GM23338 (cell line): ENCODE results near the gene SCFD2. TPM values are rescaled to one million over a fixed set of nuclear protein-coding genes. Genes with fewer than 3 reads are reported as not detected.

Experiments
- ATAC-seq: fragments of 200-7000 bp; cut with Tn5 transposase; 3 replicates; pipeline ENCODE4 v1.9.1; 2020
- DNase-seq: peaks from one replicate; pipeline ENCODE4 v3.0.0-alpha.2; 2015; ENCODE audit warnings: low spot score
- H2AFZ ChIP-seq: fragments of 200-600 bp; sonication (generic); 2 replicates; pipeline ENCODE4 v1.8.0; 2016; ENCODE audit warnings: antibody characterized with exemption, mild to moderate bottlenecking, moderate library complexity
- H3F3A ChIP-seq: fragments of 200-600 bp; sonication (generic); replicated peaks from 2 replicates; pipeline ENCODE4 v1.8.0; 2017; ENCODE audit warnings: antibody characterized with exemption, mixed run types, low read depth
- H3K27ac ChIP-seq: fragments of 200-600 bp; sonication (generic); 2 replicates; pipeline ENCODE4 v1.6.1; 2016; ENCODE audit warnings: low read depth
- H3K27me3 ChIP-seq: fragments of 200-600 bp; sonication (generic); 2 replicates; pipeline ENCODE4 v1.8.0; 2016; ENCODE audit warnings: mild to moderate bottlenecking, mixed run types, moderate library complexity; ENCODE audit not compliant: insufficient read depth
- H3K36me3 ChIP-seq: fragments of 200-600 bp; sonication (generic); 2 replicates; pipeline ENCODE4 v1.8.0; 2016; ENCODE audit warnings: mild to moderate bottlenecking; ENCODE audit not compliant: insufficient read depth
- H3K4me1 ChIP-seq: fragments of 200-600 bp; sonication (generic); 2 replicates; pipeline ENCODE4 v1.8.0; 2016; ENCODE audit warnings: mild to moderate bottlenecking, moderate library complexity; ENCODE audit not compliant: insufficient read depth
- H3K4me2 ChIP-seq: fragments of 200-600 bp; sonication (generic); 2 replicates; pipeline ENCODE4 v1.7.1; 2017; ENCODE audit warnings: mixed run types
- H3K4me3 ChIP-seq: fragments of 200-600 bp; sonication (generic); 2 replicates; pipeline ENCODE4 v1.6.1; 2016; ENCODE audit warnings: mixed run types
- H3K79me2 ChIP-seq: fragments of 200-600 bp; sonication (generic); replicated peaks from 2 replicates; pipeline ENCODE4 v1.8.0; 2017; ENCODE audit warnings: mild to moderate bottlenecking; ENCODE audit not compliant: insufficient read depth
- H3K9me2 ChIP-seq: fragments of 200-600 bp; sonication (generic); 2 replicates; pipeline ENCODE4 v1.8.0; 2017; ENCODE audit not compliant: insufficient read depth
- H4K20me1 ChIP-seq: fragments of 200-600 bp; sonication (generic); replicated peaks from 2 replicates; pipeline ENCODE4 v1.8.0; 2017; ENCODE audit warnings: mild to moderate bottlenecking; ENCODE audit not compliant: insufficient read depth
- H3K27ac Mint-ChIP-seq: 2 replicates; pipeline ENCODE4 v1.8.0; 2020; ENCODE audit warnings: inconsistent platforms, mild to moderate bottlenecking, moderate library complexity, mixed read lengths
- H3K27me3 Mint-ChIP-seq: 3 replicates; pipeline ENCODE4 v1.8.0; 2022; ENCODE audit warnings: low read depth, mild to moderate bottlenecking, moderate library complexity, mixed read lengths, inconsistent platforms; ENCODE audit not compliant: insufficient read depth, poor library complexity
- H3K36me3 Mint-ChIP-seq: 3 replicates; pipeline ENCODE4 v1.8.0; 2021; ENCODE audit warnings: low read depth, mild to moderate bottlenecking, inconsistent platforms, moderate library complexity, mixed read lengths
- H3K4me1 Mint-ChIP-seq: 3 replicates; pipeline ENCODE4 v1.8.0; 2020; ENCODE audit warnings: mild to moderate bottlenecking, inconsistent platforms, mixed read lengths
- H3K4me3 Mint-ChIP-seq: 3 replicates; pipeline ENCODE4 v1.8.0; 2021; ENCODE audit warnings: moderate library complexity, mild to moderate bottlenecking, inconsistent platforms, mixed read lengths
- H3K9me3 Mint-ChIP-seq: 3 replicates; pipeline ENCODE4 v1.8.0; 2020; ENCODE audit warnings: moderate library complexity, mild to moderate bottlenecking, inconsistent platforms, mixed read lengths
- CREB1 ChIP-seq: fragments of 250-450 bp; sonication (Bioruptor Pico); IDR thresholded peaks from 2 replicates; pipeline ENCODE4 v1.5.0; 2020; ENCODE audit warnings: low read depth, mild to moderate bottlenecking, moderate library complexity
- CTCF ChIP-seq, 2 experiments: fragments of 200-600 bp in 1 of 2; sonication (generic) in 1 of 2; conservative IDR thresholded peaks; 2 replicates each; pipeline versions ENCODE4 v1.5.1 to v1.6.1; 2016 to 2017; ENCODE audit warnings: antibody characterized with exemption in 2 of 2, low read depth in 2 of 2, mild to moderate bottlenecking in 2 of 2, moderate library complexity in 1 of 2
- ETS1 ChIP-seq: IDR thresholded peaks from 2 replicates; pipeline ENCODE4 v1.6.1; 2016; ENCODE audit warnings: antibody characterized with exemption
- EZH2 ChIP-seq: fragments of 200-600 bp; sonication (generic); IDR thresholded peaks from one replicate; pipeline ENCODE4 v1.8.0; 2017; ENCODE audit warnings: antibody characterized with exemption, mild to moderate bottlenecking, low read depth; ENCODE audit not compliant: unreplicated experiment
- JUNB ChIP-seq: IDR thresholded peaks from one replicate; pipeline ENCODE4 v1.6.1; 2016; ENCODE audit warnings: antibody characterized with exemption; ENCODE audit not compliant: unreplicated experiment
- NANOG ChIP-seq: IDR thresholded peaks from 2 replicates; pipeline ENCODE4 v1.6.1; 2016; ENCODE audit warnings: antibody characterized with exemption, borderline replicate concordance
- POLR2AphosphoS5 ChIP-seq: IDR thresholded peaks from 2 replicates; pipeline ENCODE4 v1.6.1; 2016; ENCODE audit warnings: antibody characterized with exemption, low read depth
- REST ChIP-seq: IDR thresholded peaks from one replicate; pipeline ENCODE4 v1.6.1; 2018; ENCODE audit warnings: antibody characterized with exemption; ENCODE audit not compliant: unreplicated experiment
- STAT1 ChIP-seq: IDR thresholded peaks from one replicate; pipeline ENCODE4 v1.6.1; 2016; ENCODE audit warnings: antibody characterized with exemption; ENCODE audit not compliant: unreplicated experiment
- ZNF114 ChIP-seq: fragments of 250-450 bp; sonication (Bioruptor Pico); IDR thresholded peaks from 2 replicates; pipeline ENCODE4 v1.5.0; 2020; ENCODE audit warnings: mild to moderate bottlenecking, moderate library complexity
- ZNF462 ChIP-seq: fragments of 250-450 bp; sonication (Bioruptor Pico); IDR thresholded peaks from 2 replicates; pipeline ENCODE4 v1.5.0; 2020; ENCODE audit warnings: mild to moderate bottlenecking, moderate library complexity
- polyA plus RNA-seq: library from polyadenylated mRNA; unstranded; fragments of >200 nt; fragmentation: Nextera tagmentation; extraction: Ambion mirVana; gene quantifications from 2 replicates; pipeline ENCODE4 v1.2.1, GENCODE V29; 2016
- total RNA-seq: library from RNA; depleted of rRNA; stranded (reverse); fragments of >200 nt; shearing (Covaris generic); gene quantifications from 2 replicates; pipeline ENCODE4 v1.2.3, GENCODE V29; 2014

The SCFD2 gene
- total and polyA plus RNA-seq, 2 experiments from 2014 or later = 5.7 to 17.5 TPM

- TF ChIP-seq STAT1 = no peak
- TF ChIP-seq JUNB = no peak
- no peak for TF ChIP-seq CREB1 (CRISPR knock-in tag)
- TF ChIP-seq NANOG = no peak
- no peak for TF ChIP-seq ETS1
- TF ChIP-seq EZH2 = no peak
- TF ChIP-seq CTCF (conservative IDR thresholded peaks at IDR 0.05; ENCODE audit: low read depth in 2 of 2) = no peak
- TF ChIP-seq POLR2AphosphoS5 = no peak
Measured at GRCh38 chr4:53055716-53056403, 310.0 kb downstream of the SCFD2 start (continued).

- Histone ChIP-seq H4K20me1 (no peaks in the 10 kb centered on the region), H3K36me3 (no peaks in the 10 kb centered on the region), H3K4me2 (no peak overlapping the region), H3K27me3 (no peaks in the 10 kb centered on the region), H3F3A (no peaks in the 10 kb centered on the region), H3K4me3 (no peak overlapping the region), H3K9me2 (no peaks in the 10 kb centered on the region), H3K4me1 (no peaks in the 10 kb centered on the region), H3K79me2 (no peaks in the 10 kb centered on the region), H2AFZ (no peak overlapping the region), H3K27ac (no peak overlapping the region)
- no peak for DNase-seq
- H3K27me3 Mint-ChIP-seq = peaks cover 2% of the 10 kb centered on the region
- H3K9me3 Mint-ChIP-seq = no peaks in the 10 kb centered on the region
- no peak overlapping the region for H3K4me3 Mint-ChIP-seq
- no peak overlapping the region for H3K27ac Mint-ChIP-seq
- no peaks in the 10 kb centered on the region for H3K4me1 Mint-ChIP-seq
- H3K36me3 Mint-ChIP-seq = no peaks in the 10 kb centered on the region
- no peak for ATAC-seq
- TF ChIP-seq CREB1 (CRISPR knock-in tag) (no peak), POLR2AphosphoS5 (no peak), ZNF114 (no peak), REST (no peak), STAT1 (no peak), ZNF462 (CRISPR knock-in tag) (no peak)
Measured at GRCh38 chr4:53055274-53055673, 310.6 kb downstream of the SCFD2 start.
